ENCODE data around the gene SAFB2. TPM values are rescaled to one million over a fixed set of nuclear protein-coding genes. Genes with fewer than 3 reads are reported as not detected.
A peak's percentile ranks its signal among the peaks of the same experiment; 100 is the strongest.

Gene SAFB2
- total RNA-seq, 1 experiment from 2014 or later, result 86.9 TPM

DNA sequence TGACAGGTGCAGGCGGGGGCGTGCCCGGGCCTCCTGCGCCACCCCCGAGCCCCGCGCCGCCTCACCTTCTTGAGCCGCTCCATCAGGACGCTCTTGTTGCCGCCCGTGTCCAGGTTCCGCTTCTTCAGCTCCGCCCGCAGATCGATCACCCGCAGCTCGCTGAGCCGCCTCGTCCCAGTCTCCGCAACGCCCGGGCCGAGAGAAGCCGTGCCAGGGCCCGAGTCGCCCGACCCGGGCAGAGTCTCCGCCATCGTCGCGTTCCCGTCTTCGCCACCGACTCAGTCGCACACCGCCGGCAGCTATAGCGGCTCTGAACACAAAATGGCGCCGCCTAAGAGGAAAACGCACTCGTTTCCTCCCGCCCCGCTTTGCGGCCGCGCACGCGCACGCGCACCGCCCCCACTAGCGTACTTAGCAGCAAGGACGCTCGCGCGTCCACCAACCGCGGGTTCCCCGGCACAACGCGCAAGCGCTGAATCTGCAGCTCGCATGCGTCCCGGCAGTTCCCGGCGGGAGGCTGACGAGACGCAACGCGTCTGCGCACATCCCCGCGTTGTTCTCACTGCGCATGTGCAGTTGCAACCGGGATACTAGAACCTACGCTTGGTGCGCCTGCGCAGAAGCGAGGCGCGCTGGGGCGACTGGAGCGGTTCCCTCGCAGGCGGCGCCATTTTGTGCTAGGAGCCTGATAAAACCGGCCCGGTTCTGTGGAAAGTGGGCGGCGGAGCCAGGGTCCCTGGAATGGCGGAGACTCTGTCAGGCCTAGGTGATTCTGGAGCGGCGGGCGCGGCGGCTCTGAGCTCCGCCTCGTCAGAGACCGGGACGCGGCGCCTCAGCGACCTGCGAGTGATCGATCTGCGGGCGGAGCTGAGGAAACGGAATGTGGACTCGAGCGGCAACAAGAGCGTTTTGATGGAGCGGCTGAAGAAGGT is at the start of gene SAFB2, which contains the start of gene SAFB (continued):
- TF ChIP-seq SP1 (IDR thresholded peaks at IDR 0.05; ENCODE audit: low read depth) (no peak), ZNF274 (IDR thresholded peaks at IDR 0.05; ENCODE audit: low read depth, low read length) (no peak), POLR2AphosphoS5 (IDR thresholded peaks at IDR 0.05; ENCODE audit: low read depth, low read length) (peak; percentile 95), SRF (IDR thresholded peaks at IDR 0.05; ENCODE audit: low read depth) (no peak), ELF1 (IDR thresholded peaks at IDR 0.05; ENCODE audit: borderline replicate concordance, low read depth) (no peak), CBX3 (IDR thresholded peaks at IDR 0.05; ENCODE audit: low read depth) (no peak), EZH2 (IDR thresholded peaks at IDR 0.05) (no peak), EZH2phosphoT487 (IDR thresholded peaks at IDR 0.05; ENCODE audit: borderline replicate concordance) (no peak)

DNA sequence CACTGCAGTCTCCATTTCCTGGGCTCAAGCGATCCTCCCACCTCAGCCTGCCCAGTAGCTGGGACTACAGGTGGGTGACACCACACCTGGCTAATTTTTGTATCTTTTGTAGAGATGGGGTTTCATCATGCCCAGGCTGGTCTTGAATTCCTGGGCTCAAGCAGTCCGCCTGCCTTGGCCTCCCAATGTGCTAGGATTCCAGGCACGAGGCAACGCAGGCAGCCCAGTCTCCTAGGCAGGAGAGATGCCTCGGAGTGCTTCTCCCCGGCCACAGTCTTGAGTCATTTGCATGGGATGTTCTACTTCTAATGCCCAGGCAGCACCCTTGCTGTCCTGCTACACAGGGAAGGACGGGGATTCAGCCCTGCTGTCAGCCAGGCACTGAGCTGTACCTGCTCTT is 49.0 kb upstream of the SAFB2 start:
- BruUV-seq (replicated peaks), result no TSS peak
- Histone ChIP-seq H3K27ac (ENCODE audit: low read depth, low read length) (no peak overlapping the region), H4K20me1 (ENCODE audit: insufficient read depth) (no peaks in the 10 kb centered on the region), H3K4me3 (replicated peaks in 1 of 2; ENCODE audit: low read depth in 1 of 2, low read length in 2 of 2) (no peak overlapping the region), H3K4me1 (ENCODE audit: control insufficient read depth in 1 of 2, insufficient read depth in 2 of 2, low read length in 2 of 2) (no peaks in the 10 kb centered on the region), H3K36me3 (ENCODE audit: control insufficient read depth in 1 of 2, insufficient read depth in 2 of 2, low read length in 2 of 2) (peaks cover 17 to 26% of the 10 kb centered on the region in 2 experiments; a peak in 3 of 4 replicates), H3K4me2 (ENCODE audit: low read length) (no peak overlapping the region), H2AFZ (ENCODE audit: low read depth, low read length, poor library complexity, severe bottlenecking) (no peak overlapping the region), H3K9ac (ENCODE audit: low read length) (no peak overlapping the region), H3K79me2 (ENCODE audit: insufficient read depth, low read length) (no peaks in the 10 kb centered on the region), H3K9me3 (ENCODE audit: control insufficient read depth in 1 of 2, insufficient read depth in 1 of 2, low read depth in 1 of 2, low read length in 2 of 2) (no peaks in the 10 kb centered on the region), H3K27me3 (ENCODE audit: insufficient read depth, low read length) (no peaks in the 10 kb centered on the region), H3K9me2 (ENCODE audit: insufficient read depth) (no peaks in the 10 kb centered on the region)
- ChIA-PET POLR2A (no interaction called here), CTCF (interaction anchor here (1.0 to 1.1 kb wide), 2 partner anchors 15 to 18 kb away, joined by 3 read pairs; no protein-coding TSS in a partner anchor), RAD21 (ENCODE audit: low non-redundant PET in 1 of 2, low total read pairs in 2 of 2, uncharacterized antibody in 2 of 2, unreplicated experiment in 2 of 2) (no interaction called here)
- DNase-seq (ENCODE audit: low read depth, low spot score) (no peak), ATAC-seq (no peak)
- no peak for TF ChIP-seq TCF7L2 (IDR thresholded peaks at IDR 0.05; ENCODE audit: borderline replicate concordance, extremely low read depth, insufficient read depth, insufficient read length)
- TF ChIP-seq EZH2 (IDR thresholded peaks at IDR 0.05), result no peak
- TF ChIP-seq POLR2A (IDR thresholded peaks at IDR 0.05; ENCODE audit: borderline replicate concordance, extremely low read depth, insufficient read depth, insufficient read length), result no peak
- TF ChIP-seq JUND (IDR thresholded peaks at IDR 0.05), result no peak
- TF ChIP-seq, protein P1, sequence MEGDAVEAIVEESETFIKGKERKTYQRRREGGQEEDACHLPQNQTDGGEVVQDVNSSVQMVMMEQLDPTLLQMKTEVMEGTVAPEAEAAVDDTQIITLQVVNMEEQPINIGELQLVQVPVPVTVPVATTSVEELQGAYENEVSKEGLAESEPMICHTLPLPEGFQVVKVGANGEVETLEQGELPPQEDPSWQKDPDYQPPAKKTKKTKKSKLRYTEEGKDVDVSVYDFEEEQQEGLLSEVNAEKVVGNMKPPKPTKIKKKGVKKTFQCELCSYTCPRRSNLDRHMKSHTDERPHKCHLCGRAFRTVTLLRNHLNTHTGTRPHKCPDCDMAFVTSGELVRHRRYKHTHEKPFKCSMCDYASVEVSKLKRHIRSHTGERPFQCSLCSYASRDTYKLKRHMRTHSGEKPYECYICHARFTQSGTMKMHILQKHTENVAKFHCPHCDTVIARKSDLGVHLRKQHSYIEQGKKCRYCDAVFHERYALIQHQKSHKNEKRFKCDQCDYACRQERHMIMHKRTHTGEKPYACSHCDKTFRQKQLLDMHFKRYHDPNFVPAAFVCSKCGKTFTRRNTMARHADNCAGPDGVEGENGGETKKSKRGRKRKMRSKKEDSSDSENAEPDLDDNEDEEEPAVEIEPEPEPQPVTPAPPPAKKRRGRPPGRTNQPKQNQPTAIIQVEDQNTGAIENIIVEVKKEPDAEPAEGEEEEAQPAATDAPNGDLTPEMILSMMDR (IDR thresholded peaks at IDR 0.05 in 2 of 3, conservative IDR thresholded peaks at IDR 0.05 in 1 of 3; ENCODE audit: borderline replicate concordance in 1 of 3, insufficient read depth in 1 of 3, low read depth in 2 of 3, low read length in 2 of 3), result no peak
- no peak for TF ChIP-seq RAD21 (IDR thresholded peaks at IDR 0.05; ENCODE audit: low read depth)
- intact Hi-C loops (cut with micrococcal nuclease), result no loop called here
